ENCODE data around the gene MRPS18B. TPM values are rescaled to one million over a fixed set of nuclear protein-coding genes. Genes with fewer than 3 reads are reported as not detected.

Gene MRPS18B
- total and polyA plus RNA-seq, 2 of the 13 experiments (the other 11 are each of a cell fraction or from before 2014, with no cell fraction given), result 125 to 131 TPM

GRCh38 chr6:30590509-30590908 is 27.1 kb upstream of the MRPS18B start:
- BruUV-seq (replicated peaks), result no TSS peak
- FAIRE-seq (no peak), DNase-seq (ENCODE audit: low spot score) (no peak), ATAC-seq (no peak)
- Histone ChIP-seq H3K4me3 (replicated peaks in 1 of 3; ENCODE audit: insufficient read depth in 1 of 3, low read depth in 2 of 3, low read length in 3 of 3) (no peak overlapping the region), H3K27ac (ENCODE audit: extremely low read length, insufficient read depth, low read length) (no peak overlapping the region), H2AFZ (ENCODE audit: low read length) (no peak overlapping the region), H3K9ac (ENCODE audit: insufficient read depth, low read depth, low read length) (no peak overlapping the region), H3K4me2 (ENCODE audit: low read depth, low read length) (no peak overlapping the region), H3K27me3 (ENCODE audit: control insufficient read depth in 1 of 2, insufficient read depth in 2 of 2, low read length in 2 of 2) (no peaks in the 10 kb centered on the region), H3K79me2 (ENCODE audit: insufficient read depth, low read length) (no peaks in the 10 kb centered on the region), H3K4me1 (ENCODE audit: insufficient read depth, low read length) (no peaks in the 10 kb centered on the region), H3K36me3 (replicated peaks in 1 of 2; ENCODE audit: control insufficient read depth in 1 of 2, insufficient read depth in 2 of 2, low read length in 2 of 2) (peaks cover 27 to 73% of the 10 kb centered on the region in 2 experiments), H3K9me3 (ENCODE audit: low read length) (no peaks in the 10 kb centered on the region), H4K20me1 (ENCODE audit: insufficient read depth, low read length) (no peaks in the 10 kb centered on the region)
- CTCF ChIA-PET (ENCODE audit: low intra/inter-chr PET ratio, low total read pairs), result no interaction called here
- POLR2A ChIA-PET, result interaction anchor here (1.6 to 2.0 kb wide), 3 partner anchors 10 to 23 kb away, joined by 7 to 16 read pairs (median 7); partner anchors contain the start of gene ABCF1
- in situ Hi-C loops (cut with HindIII; ENCODE audit: extremely low pct_ligation_motif_present, low pct_unique_long_range_greater_than_20kb), result no loop called here
- TF ChIP-seq TAF15 (IDR thresholded peaks at IDR 0.05; ENCODE audit: low read depth, low read length, poor library complexity, severe bottlenecking) (no peak), TBL1XR1 (IDR thresholded peaks at IDR 0.05; ENCODE audit: borderline replicate concordance, low read length, partially characterized antibody) (no peak), SP140L (CRISPR knock-in tag; IDR thresholded peaks at IDR 0.05; ENCODE audit: borderline replicate concordance) (no peak), ZNF607 (CRISPR knock-in tag; IDR thresholded peaks at IDR 0.05; ENCODE audit: borderline replicate concordance) (no peak), ZNF616 (CRISPR knock-in tag; IDR thresholded peaks at IDR 0.05; ENCODE audit: low read depth) (no peak), ZNF574 (CRISPR knock-in tag; IDR thresholded peaks at IDR 0.05) (no peak), MEF2D (CRISPR knock-in tag; IDR thresholded peaks at IDR 0.05) (no peak)
- 96% methylated on average over 7 of the region's 8 CpGs for WGBS (ENCODE audit: low lambda C conversion rate)
- intact Hi-C loops (cut with micrococcal nuclease; ENCODE audit: unreplicated experiment), result no loop called here

All from HepG2 (cell line).